GM19023 (cell line): ENCODE results near the gene NAE1.
"Not testable (repeated sequence)": the region's sequence is repeated elsewhere in the genome, so short reads cannot be mapped to it uniquely, and the experiment has no call there.

Experiments used
- ATAC-seq: cut with Tn5 transposase; IDR thresholded peaks from one replicate; pipeline ENCODE4 v1.9.1; 2021; ENCODE audit warnings: mild to moderate bottlenecking, moderate library complexity; ENCODE audit not compliant: unreplicated experiment

The NAE1 gene

DNA sequence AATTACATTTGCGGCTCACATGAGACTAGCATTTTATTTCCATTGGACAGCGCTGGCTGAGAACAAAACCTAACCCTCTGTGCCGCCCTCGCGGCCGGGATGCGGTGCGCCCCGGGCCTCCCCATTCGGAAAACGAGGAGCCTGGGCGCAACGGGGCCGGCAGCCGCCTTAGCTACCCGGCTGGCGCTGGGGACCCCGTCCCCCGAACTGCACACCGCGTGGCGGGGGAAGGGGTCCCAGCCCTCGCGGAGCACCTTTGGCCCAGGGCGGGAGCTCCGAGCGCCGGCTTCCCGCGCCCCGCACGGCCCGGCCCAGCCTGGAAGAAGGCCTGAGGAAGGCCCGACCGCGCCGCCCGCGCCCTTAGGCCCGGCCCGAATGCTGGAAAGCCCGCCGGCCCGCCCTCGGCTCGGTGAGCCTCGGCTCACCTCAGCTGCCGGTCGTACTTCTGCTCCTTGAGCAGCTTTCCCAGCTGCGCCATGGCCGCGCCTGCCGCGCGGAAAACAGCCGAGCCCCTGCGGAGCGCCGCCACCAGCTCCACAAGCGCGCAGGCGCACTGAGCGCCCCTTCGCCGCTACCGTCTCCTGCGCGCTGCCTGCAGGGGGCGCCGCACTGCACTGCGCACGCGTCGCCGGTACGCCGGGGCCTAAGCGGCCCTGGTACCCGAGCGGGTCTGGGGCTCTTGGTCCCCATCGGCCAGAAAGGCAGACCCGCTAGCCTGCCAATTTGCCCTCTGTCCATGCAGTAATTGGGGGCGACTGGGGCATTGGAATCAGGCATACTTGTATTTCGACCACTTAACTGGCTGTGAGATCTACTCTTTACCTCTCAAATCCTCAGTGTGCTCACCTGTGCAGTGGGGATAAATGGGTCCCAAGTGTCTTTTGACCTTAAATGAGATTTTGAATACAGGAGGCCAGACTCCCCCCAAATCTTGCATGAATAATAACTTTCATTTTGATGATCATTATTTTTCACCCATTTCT, at the start of gene NAE1:
TSS of gene NAE1 (minus strand) at position 555 of the 983 bp plus-strand sequence. CDS start at position 478, 77 bp downstream.
- peak; percentile 95 for ATAC-seq

DNA sequence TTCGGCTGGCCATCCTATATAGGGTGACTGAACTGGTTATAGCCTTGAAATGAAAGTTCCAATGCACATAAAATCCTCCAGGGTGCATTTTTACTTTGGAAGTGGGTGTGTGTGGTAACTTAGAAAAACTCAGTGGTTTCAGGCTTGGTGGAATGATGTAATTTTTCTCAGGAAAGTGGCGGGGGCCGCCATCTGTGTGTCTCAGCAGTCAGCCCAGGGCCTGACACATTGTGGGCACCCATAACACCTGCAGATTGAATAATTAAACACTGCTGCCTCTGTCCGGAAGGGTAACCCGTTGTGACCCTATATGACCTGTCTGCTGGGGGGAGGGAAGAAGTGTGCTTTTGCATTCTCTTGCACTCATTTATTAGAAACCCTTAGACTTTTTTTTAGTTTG, 47.3 kb upstream of the NAE1 start:
- ATAC-seq: no peak

DNA sequence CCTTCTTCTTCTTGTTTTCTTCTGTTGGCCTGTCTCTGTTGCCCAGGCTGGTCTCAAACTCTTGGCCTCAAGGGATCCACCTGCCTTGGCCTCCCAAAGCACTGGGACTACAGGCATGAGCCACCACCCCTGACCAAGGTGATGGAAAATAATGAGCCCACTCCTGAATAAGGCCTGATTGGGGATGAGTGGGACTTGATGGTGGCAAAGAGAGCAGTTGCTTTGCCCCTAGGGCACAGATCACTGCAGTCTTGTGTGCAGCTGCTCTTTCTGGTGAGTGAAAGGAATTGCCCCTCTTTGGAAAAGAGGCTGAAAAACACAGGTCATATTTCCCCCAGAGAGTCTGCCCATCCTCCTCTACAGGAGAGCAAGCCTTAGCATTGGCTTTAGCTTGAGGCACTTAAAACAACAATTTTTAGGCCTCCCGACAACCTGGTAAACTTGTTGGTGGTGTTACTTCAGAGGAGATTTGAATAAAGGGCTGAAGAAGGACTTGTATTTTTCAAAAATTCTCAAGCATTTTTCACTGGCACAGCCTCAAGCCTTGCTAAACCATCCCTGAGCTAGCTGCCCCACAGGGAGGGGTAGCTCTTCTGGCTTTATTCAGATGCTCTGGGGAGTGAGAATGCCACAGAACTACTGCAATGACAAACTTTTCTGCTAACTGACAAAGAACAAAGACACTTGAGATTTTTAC, 43.5 kb upstream of the NAE1 start:
- ATAC-seq: no peak

DNA sequence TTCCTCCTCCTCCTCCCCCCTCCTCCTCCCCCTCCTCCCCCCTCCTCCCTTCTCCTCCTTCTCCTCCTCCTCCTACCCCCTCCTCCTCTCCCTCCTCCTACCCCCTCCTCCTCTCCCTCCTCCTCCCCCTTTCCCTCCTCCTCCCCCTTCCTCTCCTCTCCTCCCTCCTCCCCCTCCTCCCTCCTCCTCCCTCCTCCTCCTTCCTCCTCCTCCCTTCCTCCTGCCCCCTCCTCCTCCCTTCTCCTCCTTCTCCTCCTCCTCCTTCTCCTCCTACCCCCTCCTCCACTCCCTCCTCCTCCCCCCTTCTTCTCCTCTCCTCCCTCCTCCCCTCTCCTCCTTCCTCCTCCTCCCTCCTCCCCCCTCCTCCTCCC, 42.9 kb upstream of the NAE1 start:
- no peak for ATAC-seq

DNA sequence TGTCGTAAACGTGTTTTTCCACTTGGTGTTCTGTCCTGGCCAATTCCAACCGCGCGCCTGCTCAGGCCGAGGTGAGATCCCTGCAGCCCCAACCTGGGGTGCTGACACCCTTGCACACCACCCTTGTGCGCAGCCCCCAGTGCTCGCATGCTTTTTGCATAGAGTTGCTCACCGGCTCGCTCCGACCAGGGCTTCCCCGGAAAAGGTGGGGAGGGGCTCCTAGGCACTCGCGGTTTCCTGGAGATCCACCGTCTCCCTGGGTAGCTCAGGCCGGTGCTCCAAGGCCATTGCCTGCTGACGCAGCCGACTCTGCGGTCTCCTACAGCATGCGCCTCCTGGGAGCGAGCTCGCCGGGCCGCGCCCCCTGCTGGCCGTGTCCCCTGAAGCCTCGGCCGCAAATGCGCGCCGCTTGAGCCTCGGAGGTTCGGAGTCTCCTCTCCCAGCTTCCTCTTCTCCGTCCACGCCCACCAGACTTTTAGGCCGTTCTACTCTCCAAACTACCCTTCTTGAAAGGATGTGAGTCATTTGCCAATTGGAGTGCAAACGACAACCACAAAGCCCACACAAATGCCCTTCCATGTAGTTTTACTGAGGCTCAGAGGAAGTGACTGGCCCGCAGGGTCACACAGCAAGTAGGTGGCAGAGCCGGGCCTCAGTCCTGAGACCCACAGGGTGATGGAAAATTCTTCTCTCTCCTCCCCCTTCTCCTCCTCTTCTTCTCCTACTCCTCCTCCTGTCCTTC, 42.3 kb upstream of the NAE1 start:
- peak; percentile 89 for ATAC-seq

DNA sequence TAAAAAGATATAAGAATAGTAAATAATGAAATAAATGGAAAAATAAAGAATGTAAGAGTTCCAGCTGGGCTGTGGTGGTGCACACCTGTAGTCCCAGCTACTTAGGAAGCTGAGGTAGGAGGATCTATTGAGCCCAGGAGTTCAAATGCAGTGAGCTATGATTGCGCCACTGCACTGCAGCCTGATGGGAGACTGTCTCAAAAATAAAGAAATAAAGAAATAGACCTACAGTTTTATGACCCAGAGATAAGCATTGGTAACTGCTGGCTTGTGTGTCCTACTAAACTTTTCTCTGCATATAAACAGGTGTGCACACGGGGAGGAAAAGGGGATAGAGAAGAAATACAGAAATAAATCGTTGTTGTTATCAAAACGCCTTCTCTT, 41.8 kb upstream of the NAE1 start:
- ATAC-seq: no peak

DNA sequence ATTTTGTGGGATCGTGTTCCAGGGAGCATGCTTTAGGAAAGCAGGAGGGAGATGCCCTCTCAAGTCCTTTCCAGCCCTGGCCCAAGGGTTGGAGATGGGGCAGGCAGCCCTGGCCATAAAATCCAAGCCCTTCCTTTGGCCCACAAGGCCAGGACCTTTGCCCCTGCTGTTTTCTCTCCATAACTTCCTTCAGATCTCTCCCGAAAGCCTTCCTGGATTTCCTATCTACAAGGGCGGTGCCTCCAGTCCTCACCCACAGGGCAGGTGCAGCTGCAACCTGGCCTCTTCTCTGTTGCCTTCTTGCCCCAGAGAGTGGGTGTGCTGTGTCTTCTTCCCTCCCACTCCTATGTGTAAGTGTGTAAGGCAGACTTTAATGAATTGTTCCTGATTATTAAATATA, 41.1 kb upstream of the NAE1 start:
- no peak for ATAC-seq

DNA sequence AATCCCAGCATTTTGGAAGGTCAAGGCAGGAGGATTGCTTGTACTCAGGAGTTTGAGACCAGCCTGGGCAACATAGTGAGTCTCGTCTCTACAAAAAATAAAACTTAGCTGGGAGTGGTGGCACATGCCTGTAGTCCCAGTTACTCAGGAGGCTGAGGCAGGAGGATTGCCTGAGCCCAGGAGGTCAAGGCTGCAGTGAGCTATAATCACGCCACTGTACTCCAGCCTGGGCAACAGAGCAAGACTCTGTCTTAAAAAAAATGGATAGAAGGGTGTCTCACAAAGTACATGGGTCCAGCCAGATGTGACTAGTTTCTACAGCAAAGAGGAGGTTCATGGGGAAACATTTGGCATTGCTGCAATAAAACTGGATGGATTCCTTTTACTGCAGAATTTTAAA, 40.6 kb upstream of the NAE1 start:
- not testable (repeated sequence) for ATAC-seq

DNA sequence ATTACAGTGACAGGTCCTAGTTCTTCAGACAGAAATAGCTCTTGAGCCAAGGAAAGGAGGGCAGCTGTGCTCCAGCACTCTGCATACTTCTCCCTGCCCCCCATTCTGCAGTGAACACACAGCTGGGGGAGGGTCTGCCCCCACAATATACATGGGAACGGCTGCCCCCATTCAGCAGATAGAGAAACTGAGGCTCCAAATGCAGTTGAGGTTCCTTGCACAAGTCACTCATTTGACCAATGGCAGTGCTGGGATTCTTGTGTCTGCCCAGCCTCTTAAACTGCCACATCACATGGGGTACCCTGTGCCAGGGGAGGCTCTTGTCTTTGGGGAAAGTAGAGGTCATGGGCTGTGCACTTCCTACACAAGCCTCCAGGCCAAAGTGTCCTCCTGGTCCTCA, 38.6 kb upstream of the NAE1 start:
- no peak for ATAC-seq

DNA sequence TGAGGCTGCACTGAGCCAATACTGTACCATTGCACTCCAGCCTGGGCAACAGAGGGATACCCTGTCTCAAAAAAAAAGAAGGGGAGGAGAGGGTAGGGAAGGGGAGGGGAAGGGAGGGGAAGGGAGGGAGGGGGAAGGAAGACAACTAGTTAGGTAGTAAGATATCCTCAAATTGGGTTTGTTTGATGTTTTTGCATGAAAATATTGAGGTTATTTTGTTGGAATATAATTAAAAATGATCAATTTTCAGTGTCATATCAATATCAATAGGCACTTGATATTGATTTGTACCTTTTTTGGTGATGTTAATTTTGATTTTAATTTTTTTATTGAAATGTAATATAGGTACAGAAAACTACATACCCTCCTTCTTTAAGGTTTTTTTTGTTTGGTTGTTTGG, 32.9 kb upstream of the NAE1 start:
- ATAC-seq: no peak

DNA sequence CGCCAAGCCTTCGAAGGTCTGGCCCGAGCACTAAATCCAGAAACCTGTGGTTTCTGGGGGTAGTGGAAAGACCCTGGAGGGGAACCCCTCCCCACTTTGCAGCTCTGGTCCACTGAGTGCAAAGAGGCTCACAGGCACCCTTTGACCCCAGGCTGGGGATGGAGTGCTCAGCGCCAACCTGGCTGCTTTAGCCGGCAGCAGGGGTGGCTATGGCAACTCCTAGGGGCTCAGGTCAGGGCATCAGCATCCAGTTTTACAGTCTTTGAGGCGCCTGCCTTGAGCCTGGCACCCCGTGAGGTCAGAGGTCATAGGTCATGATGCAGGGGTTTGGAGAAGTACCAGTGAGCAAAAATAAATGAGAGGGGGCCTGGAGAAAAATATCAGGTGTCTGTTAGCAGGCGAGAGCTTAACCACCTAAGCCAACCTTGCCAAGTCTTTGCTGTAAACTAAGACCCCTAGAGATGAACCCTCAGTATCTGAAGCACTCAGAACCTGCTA, 31.3 kb upstream of the NAE1 start:
- no peak for ATAC-seq

DNA sequence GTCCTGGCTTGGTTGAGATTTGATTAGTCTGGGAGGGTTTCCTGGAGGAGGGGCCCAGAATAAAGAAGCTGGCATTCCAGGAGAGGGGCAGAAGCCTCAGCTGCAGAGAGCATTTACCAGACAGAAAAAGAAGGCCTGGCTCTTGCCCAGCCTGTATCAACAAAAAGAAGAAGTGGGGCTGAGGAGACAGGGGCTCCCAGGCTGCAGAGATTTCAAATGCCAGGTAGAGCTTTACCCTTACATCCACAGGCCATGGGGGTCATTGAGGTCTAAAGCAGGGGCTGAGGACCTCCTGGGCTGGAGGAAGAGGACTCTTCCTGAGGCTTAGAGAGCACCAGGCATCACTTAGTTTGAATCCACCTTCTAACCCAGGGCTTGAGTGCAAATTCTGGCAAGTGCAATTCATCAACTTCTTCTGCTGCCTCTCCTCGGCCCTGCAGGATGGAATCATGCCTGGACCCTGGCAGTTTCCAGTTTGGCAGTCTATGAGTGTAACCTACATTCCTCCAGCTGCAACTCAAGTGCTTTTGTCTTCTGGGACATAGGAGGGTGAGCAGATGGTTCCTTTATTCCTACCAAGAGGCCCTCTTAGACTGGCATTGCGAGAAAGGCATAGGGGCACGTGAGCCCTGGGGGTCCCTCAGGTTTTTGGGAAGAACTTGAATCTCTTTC, 28.8 kb upstream of the NAE1 start:
- no peak for ATAC-seq

DNA sequence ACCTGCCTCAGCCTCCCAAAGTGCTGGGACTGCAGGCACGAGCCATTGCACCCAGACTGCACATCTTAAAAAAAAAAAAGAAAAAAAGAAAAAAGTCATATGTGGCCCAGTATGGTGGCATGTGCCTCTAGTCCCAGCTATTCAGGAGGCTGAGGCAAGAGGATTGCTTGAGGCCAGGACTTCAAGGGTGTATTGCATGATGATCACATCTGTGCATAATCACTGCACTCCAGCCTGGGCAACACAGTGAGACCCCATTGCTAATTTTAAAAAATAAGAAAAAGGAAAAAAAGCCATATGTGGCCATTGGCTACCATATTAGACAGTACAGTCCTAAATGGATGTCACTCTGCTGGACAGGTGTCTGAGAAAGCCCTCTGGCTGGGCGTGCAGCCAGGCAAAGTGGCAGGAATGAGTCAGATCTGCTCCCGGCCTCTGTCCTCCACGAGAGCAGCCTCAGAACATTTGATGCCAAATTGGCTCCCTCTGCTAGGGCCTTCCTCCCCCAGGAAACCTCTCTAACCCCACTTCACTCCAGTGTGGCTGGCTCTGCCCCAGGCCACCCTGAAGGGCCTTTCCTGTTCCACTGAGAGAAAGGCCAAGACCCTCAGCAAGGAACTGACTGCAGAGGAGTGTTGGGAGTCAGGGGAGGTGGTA, 28.1 kb upstream of the NAE1 start:
- no peak for ATAC-seq

DNA sequence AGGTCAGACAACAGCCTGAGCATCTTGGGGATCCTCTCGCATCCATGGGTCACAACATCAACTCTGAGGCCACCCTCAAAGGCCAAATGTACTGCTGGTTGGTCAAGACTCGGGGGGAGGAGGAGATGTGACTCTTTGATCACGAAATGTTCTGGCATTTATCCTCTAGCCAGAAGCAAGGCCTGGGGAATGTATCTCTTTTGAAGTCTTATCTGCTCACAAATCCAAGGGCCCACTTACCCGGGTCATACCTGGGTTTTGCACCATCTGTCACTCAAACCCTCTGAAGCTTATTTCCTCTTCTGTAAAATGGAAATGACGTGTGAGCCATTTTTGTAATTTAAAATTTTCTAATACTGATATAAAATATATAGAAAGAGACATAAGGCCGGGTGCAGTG, 26.7 kb upstream of the NAE1 start:
- no peak for ATAC-seq

DNA sequence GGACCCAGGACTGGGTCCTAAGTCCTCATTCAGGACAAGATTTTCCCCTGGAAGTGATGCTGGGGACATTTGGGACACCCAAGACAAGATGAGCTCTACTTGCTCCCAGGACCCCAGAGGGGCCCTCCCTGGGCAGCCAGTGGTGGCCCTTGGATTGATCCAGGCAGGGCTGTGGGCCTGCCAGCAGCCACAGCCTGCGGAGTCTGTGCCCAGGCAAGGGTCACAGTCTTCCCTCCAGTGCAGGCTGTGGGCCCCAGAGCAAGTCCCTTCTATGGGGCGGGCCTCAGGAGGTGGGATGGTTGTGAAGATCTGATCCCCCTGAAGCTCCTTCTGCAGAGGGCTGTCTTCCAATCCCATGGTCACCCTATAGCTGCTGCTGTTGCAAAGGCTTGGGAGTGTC, 26.0 kb upstream of the NAE1 start:
- ATAC-seq: no peak

DNA sequence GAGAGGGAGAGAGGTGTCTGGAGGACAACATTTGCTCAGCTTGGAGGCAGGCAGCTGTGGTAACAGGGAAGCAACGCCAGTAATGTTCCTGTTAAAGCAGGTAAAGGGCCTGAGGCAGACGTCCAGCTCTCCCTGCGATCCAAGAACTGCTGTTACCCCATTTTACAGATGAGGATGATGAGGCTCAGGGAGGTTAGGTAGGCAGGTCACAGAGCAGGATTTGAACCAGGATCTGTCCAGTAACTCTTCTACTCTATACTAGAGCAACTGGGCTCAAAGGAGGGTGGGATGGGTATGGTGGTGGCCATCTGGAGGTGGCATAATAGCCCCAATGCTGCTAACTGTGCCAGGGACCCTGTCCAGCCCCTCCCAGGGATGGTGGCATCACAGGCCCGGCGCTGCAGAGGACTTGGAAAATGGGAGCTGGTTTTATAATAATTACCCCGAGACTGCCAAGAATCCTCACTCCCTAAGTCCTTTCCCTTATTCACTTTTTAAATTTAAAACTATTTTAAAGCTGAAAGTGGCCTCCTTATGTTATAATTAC, 25.5 kb upstream of the NAE1 start:
- no peak for ATAC-seq

DNA sequence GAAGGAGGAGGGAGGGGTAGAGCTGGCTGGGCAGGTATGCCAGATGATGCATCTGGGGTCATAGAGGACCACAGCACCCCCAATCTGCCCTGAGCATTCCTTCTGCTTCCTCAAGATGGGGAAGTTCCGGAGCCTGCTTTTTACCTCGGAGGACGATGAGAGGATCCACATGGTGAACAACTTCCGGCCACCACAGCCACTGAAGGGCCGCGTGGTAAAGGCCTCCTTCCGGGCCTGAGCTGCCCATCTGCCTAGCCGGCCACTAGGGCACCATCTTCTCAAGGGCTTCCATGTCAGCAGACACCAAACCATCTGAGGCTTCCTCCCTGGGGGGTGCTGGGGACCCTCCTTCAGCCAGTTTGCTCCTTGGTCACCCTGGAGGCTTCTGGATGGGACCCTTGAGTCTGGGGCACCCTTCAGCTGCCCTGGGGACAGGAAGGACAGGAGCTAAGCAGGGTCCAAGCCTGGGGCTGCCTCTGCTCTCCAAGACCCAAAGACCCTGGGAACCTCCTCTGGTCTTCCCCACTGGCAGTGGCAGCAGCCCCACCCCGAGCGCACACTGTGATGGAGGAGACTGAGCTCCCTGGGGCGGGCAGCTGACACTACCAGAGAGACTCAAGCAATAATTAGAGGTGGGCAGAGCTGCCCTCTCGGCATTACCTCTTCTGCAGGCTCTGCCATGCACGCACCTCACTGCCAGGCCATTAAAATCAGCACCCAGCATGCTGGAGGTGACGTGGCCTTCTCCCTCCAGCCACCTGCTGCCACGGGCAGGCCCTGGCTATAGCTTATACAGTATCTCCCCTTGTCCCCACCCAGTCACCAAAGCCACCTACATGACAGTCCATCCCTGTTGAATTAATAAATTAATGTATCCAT, 22.7 kb upstream of the NAE1 start:
- ATAC-seq: no peak

DNA sequence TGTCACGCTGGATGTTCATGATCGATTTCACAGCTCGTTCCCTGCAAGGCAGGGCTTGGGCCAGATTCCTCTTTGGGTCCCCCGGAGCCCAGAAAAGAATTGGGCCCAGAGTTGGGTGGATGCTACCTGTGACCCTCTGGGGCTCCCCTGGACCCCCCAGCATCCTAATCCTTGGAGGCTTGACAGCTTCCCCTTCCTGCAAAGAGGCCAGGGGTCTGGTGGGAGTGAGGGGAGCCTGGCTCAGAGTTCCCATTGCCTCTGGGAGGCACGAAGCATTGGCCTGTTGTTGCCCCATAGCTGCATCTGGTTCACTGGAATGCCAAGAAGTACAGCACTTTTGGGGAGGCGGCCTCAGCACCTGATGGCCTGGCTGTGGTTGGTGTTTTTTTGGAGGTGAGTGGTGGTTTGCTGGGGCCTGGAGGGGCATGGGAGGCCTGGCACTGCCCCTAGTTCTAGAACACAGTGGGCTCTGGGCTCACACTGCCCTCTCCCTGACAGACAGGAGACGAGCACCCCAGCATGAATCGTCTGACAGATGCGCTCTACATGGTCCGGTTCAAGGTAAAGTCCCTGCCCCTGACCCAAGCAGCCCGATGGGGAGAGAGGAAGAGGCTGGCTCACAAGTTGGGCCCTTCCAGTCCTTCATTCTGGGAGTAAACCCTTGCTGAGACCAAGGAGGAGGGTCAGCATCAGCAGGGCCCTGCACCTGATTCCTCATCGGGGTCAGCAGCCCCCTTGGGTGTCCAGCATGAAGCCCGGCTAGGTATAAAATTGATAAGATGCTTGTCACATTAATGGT, 20.6 kb upstream of the NAE1 start:
- ATAC-seq: no peak
